Measurements from ENCODE around the gene CASKIN1.

The CASKIN1 gene

DNA sequence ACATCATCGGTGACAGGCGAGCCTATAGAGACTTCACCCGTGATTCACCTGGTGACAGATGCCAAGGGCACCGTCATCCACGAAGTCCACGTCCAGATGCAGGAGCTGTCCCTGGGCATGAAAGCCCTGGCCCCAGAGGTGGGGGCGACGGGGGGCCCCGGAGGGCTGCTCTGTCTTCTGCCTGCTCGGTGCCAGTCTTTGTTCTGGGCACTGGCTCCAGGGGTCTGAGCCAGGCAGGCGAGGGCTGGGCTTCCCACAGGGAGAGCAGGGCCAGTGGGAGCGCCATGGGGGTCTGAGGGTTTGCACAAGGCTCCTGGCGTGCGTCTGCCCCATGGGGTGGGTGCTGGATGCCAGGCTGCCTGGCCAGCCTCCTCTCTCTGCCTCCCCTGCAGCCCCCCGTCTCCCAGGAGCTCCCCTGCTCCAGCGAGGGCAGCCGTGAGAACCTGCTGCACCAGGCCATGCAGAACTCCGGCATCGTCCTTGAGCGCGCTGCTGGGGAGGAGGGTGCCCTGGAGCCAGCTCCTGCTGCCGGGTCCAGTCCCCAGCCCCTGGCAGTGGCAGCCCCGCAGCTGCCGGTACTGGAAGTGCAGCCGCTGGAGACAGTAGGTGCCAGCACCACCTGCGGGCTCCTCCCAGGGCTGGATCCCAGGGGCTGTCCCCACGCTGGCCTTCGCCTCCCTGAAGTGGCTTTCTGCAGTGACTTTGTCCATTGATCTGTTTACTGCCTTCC, 36.8 kb upstream of the CASKIN1 start:
- DNase-seq, result no peak

GRCh38 chr16:2232094-2232990, 35.9 kb upstream of the CASKIN1 start:
- DNase-seq, result no peak

DNA sequence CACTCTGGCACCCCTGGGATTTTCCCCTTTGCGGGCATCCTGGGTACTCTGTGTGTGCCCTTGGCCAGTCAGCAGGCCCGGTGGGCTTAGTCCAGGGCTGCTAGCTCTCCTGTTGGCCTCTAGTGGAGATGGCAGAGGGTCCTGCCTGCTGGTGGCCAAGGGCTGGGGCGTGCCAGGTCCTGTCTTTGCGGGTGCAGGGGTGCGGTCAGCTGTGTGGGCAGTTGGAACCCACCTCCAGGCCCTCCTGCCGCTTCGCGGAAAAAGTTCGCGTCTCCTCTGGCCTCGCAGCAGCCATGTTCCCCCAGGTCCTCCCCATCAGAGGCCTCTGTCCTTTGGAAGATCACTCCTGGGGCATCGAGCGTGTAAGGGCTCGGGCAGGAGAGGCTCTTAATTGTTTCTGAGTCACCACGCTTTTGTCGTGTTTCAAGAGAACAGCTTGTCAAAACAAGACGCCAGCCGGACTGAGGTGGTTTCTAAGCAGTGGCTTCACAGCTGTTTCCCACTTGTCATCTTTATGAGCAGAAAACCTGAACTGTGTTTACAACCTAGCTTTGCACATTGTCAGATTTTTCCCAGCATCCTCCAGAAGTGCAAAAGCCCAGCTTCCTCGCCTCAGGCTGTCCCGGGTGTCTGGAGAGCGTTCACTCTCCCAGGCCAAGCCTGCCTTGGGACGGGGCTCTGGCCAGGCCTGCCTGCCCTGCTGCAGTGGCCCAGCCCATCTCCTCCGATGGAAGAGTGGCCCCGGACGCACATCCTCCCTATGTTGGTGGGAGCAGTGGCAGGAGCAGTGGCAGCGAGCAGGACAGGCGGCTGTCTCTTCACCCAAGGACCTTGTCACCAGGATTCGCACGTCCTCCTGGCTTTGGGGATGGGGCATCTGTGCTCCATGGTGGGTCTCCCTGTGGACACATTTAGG, 34.9 kb upstream of the CASKIN1 start:
- no peak for DNase-seq

GRCh38 chr16:2230376-2230775, 34.0 kb upstream of the CASKIN1 start:
- no peak for DNase-seq

GRCh38 chr16:2229632-2230250, 33.3 kb upstream of the CASKIN1 start:
- no peak for DNase-seq

- no peak for DNase-seq
These were observed 32.7 kb upstream of the CASKIN1 start for GRCh38 chr16:2229091-2229490.

GRCh38 chr16:2228161-2228824, 31.9 kb upstream of the CASKIN1 start:
- no peak for DNase-seq

DNA sequence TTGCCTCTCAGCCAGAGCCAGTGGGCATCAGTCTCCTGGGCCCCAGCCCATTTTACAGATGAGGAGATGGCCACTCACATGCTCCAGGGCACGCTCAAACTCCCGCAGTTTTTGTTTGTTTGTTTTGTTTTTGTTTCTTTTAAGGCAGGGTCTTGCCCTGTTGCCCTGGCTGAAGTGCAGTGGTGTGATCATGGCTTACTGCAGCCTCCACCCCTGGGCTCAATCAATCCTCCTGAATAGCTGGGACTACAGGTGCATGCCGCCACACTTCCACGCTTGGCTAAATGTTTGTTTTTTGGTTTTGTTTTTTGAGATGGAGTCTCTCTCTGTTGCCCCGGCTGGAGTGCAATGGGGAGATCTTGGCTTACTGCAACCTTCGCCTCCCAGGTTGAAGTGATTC, 30.5 kb upstream of the CASKIN1 start:
- DNase-seq, result no peak

DNA sequence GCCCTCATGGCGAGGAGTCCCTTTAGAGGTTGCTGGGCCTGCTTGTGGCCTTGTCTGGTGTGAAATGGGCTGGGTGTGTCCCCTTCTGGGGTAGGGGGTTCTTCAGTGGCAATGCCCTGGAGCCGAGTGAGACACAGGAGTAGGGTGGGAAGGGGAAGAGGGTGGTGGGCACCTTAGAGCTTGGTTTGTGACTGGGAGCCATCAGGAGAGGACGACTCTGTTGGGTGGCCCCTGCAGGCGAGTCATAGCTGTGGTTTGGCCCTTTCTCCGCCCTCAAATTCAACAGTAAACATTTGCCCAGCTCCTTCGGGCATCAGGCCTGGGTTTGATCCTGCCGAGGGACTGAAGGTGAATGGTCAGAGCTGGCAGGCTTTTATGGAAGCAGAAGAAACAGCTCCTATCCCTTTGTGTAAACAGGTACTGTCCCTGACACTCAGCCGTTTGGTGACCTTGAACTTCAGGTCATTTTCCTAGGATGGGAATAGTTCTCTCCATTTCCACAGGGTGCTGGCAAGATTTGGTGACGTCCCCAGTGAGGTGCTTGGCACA, 29.9 kb upstream of the CASKIN1 start:
- DNase-seq, result no peak

DNA sequence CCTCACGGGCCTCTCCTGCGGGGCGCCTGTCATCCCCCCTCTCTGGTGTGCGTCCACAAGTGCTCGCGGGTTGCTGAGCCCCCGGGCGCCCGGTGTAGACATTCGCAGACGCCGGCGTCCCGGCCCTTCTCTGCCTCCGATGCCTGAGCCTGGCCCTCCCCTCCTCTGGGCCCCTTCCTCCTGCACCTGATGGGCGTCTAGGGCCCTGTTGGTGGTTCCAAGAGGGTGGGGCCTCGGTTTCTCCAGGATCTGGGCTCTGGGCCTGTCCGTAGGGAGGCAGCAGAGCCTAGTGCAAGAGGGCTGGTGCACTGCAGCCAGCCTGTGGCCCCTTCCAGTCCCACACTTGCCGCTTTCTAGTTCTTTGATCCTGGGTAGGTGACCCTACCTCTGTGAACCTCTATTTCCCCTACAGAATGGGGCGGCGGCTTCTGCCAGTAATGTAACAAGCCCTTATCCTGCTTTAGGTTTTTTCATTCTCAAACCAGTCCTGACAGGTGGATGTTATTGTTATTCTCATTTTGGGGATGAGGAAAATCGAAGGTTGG, 27.6 kb upstream of the CASKIN1 start:
- DNase-seq, result no peak

DNA sequence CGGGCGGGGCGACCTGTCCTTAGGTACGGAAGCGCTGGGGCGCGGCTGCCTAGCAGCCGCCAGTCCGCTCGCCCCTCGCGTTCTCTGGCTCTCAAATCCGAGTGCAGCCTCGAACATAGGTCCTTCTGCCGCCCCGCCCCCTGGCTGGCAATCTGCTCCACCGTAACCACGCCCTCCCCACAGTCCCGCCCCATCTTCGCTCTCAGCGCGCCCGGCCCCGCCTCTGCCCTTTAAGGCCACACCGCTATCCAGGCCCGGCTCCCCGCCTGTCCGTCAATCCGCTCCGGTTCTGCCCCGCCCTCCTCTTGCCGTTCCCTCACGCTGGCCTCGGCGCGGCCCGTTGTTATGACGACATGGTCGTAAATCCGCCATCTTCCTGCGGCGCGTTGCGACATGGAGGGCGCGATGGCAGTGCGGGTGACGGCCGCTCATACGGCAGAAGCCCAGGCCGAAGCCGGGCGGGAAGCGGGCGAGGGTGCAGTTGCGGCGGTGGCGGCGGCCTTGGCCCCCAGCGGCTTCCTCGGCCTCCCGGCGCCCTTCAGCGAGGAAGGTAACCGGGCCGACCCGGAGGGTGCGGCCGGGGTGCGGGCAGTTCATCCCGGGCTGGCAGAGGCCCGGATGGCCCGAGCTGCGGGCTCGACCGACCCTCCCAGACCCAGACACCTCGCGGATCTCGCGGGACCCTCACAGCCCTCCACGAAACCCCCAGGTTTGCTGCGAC, 27.0 kb upstream of the CASKIN1 start, which contains the start of gene E4F1:
Gene E4F1 (plus strand): TSS at position 371 of the 721 bp plus-strand sequence. CDS start 23 bp downstream, at position 394.
- DNase-seq, result peak; percentile 98

DNA sequence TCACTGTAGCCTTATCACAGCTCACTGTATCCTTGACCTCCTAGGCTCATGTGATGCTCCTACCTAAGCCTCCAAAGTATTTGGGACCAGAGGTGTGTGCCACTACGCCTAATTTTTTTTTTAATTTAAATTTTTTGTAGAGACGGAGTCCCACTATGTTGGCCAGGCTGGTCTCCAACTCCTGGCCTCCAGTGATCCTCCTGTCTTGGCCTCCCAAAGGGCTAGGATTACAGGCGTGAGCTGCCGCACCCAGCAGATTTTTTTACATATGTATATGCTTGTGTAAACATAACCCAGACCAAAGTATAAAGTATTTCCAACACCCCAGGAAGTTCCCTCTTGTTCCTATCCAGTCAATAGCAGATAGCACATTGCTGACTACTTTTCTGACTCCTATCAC, 19.9 kb upstream of the CASKIN1 start:
- no peak for DNase-seq

GRCh38 chr16:2214719-2214968, 18.2 kb upstream of the CASKIN1 start, which contains the start of gene PGP:
TSS of gene PGP (minus strand) at chr16:2214840. CDS start at chr16:2214777, 63 bp downstream.
- no peak for DNase-seq

DNA sequence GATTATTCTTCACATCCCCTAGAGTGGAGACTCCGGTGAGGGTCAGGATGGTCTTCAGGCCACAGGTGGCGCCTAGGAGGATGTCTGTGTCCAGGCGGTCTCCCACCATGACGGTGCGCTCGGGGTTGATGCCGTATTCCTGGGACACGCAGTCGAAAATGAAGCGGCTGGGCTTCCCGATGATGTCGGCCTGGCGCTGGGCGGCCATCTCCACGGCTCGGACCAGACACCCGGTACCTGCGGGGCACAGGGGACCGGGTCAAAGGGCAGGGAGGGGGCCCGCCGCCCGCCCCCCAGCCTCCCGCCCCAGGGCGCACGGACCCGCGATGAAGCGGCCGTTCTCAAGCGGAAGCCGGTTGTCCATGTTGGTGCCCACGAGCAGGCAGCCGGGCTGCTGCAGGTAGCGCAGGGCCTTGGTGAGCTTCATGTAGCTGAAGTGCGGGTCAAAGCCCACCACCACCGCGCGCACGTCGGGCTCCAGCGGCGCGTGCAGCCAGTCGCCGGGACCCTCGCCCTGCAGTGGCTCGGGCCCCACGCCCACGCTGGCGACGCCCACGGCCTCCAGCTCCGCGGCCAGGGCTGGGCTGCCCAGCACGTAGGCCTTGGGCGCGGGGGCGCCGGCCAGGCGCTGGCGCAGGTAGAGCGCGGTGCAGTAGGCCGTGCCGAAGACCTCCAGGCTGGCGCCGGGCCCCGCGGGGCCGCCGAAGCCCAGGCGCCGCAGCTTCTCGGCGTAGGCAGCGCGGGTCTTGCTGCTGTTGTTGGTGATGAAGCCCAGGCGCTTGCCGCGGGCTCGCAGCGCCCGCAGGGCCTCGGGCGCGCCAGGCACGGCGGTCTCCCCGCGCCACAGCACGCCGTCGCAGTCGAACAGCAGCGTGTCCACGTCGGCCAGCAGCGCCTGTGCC, 17.7 kb upstream of the CASKIN1 start:
- no peak for DNase-seq

- no peak for DNase-seq
These were observed 16.2 kb upstream of the CASKIN1 start for GRCh38 chr16:2212362-2213324.

GRCh38 chr16:2211923-2212347, 15.5 kb upstream of the CASKIN1 start:
- DNase-seq, result no peak

DNA sequence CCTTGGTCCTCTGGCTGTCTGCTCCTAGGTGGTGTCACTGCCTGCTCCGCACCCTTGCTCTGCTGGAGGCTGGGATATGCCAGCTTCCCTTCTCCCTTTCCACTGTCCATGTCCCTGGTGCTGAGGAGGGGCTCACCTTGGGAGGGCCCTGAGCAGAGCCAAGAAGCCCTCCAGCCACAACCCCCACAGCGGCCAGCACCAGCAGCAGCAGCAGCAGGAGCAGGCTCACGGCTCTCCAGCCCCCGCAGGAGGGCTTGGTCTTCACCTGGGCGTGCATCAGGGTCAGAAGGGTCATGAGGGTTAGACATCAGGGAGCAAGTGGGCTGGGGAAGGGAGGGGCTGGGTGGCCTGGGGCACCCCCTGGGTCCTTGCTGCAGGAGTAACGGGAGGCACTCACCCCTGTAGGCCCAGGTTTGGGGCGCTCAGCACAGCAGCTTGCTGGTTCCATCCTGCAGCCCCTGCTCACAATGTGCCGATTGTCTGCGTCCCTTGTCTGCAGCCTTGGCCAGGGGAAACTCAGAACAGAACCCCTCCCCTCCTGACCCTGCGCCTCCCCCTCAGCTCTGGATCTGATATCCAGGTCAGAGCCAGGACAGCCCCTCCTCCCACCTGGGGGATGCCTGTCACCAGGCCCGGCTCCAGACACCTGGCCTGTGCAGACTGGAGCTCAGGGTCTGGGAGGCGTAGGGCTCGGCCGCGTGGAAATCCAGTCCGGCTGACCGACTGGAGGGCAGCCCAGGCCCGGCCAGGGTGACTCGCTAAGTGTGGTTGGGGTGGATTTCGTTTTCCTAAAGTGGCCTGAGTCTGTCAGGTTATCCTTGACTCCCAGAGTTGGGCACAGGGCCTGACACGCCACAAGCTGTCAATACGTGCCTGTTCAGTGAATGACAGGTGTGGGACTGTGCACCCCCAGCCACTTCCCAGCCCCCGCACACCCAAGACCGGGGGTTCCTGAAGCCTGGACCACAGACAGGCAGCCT, 14.3 kb upstream of the CASKIN1 start, which contains the start of gene BRICD5:
Gene BRICD5 (minus strand): TSS at position 478 of the 980 bp plus-strand sequence. CDS start 30 bp downstream, at position 448.
- no peak for DNase-seq
